Activated T-cell treated with anti-CD3 and anti-CD28 coated beads for 1 hour (primary cell): ENCODE results near the gene NQO1.
"Not testable (repeated sequence)": the region's sequence is repeated elsewhere in the genome, so short reads cannot be mapped to it uniquely, and the experiment has no call there.

Experiments used
- DNase-seq: peaks from one replicate; pipeline ENCODE4 v3.0.0-alpha.2; 2020; ENCODE audit warnings: low read depth

Gene NQO1

GRCh38 chr16:69726313-69727060, at the start of gene NQO1:
Gene NQO1 (minus strand): TSS chr16:69726560. CDS start chr16:69726439, 121 bp downstream.
- DNase-seq, result peak; percentile 77

DNA sequence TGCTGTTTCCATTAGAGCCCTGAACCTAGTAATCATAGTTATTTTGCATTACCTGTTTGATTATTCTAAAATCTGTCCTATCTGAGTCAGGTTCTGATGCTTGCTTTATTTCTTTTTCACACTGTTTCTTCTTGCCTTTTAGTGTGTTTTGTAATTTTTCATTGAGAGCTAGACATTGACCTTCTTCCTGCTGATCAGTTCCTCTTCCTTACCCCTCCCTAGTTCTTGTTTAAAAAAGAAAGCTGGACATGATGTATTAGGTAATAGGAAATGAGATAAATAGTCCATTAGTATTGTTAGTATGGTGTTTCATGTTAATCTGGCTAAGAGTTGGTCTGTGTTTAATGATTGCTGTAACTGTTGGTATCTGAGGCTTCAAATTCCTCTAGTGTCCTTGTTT, 49.2 kb upstream of the NQO1 start:
- no peak for DNase-seq

- no peak for DNase-seq
Observed at GRCh38 chr16:69773260-69773947, 47.0 kb upstream of the NQO1 start.

GRCh38 chr16:69771651-69771967, 45.2 kb upstream of the NQO1 start:
- DNase-seq, result no peak

DNA sequence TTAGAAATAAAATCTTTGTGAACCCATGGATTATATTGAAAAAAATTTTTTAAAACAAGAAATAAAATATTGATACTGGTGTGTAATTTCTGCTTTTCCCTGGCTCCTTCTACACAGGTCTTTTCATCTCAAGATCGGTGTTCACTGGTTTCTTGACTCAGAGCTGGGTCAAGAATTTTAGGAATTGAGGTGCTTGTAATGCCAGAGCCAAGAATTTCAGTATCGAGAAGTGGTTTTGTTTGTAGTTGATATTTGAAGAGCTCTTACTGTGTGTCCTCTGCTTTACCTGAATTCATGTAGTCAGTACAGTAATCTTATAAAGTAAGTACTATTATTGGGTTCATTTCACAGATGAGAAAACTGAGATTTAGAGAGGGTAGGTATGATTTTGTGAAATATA, 43.0 kb upstream of the NQO1 start:
- DNase-seq, result no peak

DNA sequence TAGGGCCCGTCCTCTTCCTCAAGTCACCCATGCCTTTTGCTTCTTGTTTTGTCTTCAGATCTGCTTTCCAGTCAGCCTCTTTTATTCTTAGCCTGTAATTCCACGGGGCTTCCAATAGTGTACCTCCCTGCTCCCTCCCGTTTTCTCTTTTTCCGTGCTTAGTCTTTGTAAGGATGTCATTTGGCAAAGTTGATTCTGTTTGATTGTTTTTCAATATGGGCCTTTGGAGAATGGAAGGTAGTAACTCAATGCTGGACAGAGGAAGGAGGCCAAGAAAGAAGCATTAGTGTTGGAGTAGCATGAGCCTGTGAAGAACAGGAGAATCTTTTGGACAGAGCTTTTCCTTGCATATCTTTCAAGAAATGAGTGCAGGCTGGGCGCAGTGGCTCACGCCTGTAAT, 42.3 kb upstream of the NQO1 start:
- no peak for DNase-seq

- no peak for DNase-seq
Observed at GRCh38 chr16:69767459-69768229, 41.3 kb upstream of the NQO1 start.

DNA sequence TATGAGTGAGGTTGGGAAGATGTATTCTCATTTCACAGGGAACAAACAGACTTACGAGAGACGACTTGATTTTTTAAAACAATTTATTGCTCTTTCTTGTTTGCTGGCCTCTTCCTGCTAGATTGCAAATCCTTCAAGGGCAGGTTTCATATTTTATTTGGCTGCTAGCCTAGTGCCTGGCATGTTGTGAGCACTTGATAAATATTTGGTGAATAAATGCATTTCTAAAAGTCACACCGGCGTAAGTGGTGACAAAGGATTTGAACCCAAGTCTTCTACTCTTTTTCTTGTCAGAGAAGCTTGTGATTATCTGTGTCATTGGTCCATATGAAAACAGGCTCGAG, 37.2 kb upstream of the NQO1 start:
- no peak for DNase-seq

- no peak for DNase-seq
Observed at GRCh38 chr16:69762814-69763598, 36.6 kb upstream of the NQO1 start.

GRCh38 chr16:69761983-69762813, 35.8 kb upstream of the NQO1 start, which contains the start of gene WWP2:
Gene WWP2 (plus strand): TSS chr16:69762332. CDS start chr16:69787011, 24,679 bp downstream.
- peak; percentile 68 for DNase-seq

DNA sequence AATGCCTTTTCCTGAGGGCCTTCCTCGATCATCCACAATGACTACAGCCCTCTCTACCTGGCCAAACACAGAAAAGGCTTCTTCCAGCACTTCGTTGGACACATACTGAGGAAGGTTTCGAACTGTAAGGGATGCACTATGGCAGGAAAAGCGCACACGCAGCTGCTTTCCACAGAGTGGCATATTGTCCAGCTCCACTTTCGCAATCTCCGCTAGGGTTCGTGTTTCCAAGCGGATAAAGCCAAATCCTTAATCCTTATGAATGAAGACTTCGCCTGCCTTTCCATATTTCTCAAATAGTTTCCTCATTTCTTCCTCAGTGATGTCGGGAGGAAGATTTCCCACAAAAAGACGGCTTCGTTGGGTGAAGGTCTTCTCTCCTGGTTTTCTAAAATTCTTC, 31.0 kb upstream of the NQO1 start:
- not testable (repeated sequence) for DNase-seq

DNA sequence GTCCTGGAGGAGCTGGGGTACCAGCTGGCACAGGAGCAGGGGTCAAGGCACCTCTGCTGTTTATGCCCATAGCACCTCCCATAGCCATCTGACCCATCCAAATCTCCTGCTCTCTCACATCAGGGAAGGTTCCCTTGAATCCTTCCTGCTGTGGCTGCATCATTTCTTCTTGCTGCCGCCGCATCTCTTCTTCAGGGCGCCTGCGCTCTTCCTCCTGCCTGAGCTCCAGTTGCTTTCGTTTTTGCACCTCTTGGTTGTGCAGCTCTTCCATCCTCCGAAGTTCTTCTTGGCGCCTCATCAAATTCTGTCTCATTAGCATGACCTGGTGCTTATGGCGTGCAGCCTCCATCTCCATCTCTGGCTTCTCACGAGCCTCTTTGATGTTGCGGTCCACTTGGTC, 30.3 kb upstream of the NQO1 start:
- DNase-seq, result no peak

DNA sequence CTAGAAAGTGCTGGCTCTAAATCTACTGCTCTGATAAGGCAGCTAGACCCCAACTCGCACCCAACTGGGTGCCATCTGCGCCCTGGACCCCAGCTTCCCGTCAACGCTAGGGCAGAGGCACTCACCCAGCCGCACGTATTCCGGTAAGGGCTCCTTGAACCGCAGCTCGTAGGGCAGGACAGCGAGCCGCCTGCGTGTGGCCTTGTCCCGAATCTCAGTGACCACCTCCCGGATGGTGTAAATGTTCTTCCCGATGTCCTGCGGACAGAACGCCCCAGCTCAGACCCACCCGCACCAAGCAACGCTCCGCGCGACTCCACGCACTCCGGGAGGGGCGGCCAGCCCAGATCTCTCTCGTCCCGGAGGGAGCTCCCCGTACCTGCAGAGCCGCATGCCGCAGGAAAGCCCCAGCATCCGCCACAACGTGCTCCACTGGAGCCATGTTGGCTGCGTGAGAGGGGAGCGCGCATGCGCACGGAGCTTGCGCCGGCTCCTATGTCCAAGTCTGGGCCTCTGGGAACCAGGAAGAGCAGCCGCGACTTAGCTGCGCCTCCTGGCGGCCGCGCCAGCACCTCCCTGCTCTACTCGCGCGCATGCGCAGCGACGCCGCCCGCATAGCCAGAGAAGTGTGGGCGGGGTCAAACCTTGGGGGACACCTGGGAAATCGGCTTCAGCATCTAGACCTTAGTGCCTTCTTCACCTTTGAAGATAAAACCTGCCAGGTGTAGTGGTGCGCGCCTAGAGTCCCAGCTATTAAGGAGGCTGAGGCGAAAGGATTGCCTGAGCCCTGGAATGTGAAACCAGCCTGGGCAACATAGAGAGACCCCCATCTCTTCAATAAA, 28.3 kb upstream of the NQO1 start, which contains the start of gene NOB1:
TSS of gene NOB1 (minus strand) at position 458 of the 842 bp plus-strand sequence. CDS start at position 442, 16 bp downstream.
- DNase-seq, result peak; percentile 94

DNA sequence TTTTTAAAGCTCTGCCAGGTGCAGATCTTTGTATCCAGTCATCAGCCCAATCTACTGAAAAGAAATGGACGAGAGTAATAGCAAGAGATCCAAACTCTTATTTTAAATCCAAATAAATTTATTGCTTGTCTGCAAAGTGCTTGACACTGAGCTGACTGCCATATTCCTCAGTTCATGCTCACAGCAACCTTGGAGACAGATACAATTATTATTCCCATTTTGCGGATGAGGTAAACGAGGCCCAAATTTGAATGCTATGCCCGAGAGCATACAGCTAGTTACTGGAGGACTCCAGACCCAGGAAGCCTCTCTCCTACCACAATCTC, 27.7 kb upstream of the NQO1 start:
- DNase-seq, result no peak

DNA sequence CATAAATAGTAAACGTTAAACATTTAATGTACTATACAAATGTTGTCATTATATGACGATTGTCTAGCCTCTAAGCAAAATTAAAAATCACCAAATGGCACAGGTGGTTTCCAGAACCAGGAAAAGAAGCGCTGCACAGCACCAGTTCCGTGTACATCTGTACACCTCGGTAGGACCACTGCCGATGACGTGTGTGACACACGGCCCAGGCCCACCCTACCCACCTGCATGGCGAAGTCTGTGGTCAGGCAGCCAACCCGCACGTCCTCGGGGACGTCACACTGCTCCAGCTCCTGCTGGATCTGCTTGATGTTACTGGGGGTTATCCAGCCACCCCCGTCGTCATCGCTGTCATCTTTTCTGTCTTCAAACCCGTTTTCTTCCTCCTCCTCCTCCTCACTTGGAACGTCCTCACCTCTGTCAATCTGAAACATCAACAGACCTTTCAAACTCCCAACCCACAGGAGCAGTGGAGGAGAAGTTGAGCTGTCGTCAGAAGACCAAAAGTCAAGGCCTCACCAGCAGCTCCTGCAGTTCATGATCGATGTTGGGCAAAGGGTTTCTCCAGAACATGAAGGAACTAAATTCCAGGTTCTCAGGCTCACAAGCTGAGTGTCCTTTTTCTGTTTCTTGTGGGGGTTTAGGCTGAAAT, 22.5 kb upstream of the NQO1 start:
- DNase-seq, result no peak

DNA sequence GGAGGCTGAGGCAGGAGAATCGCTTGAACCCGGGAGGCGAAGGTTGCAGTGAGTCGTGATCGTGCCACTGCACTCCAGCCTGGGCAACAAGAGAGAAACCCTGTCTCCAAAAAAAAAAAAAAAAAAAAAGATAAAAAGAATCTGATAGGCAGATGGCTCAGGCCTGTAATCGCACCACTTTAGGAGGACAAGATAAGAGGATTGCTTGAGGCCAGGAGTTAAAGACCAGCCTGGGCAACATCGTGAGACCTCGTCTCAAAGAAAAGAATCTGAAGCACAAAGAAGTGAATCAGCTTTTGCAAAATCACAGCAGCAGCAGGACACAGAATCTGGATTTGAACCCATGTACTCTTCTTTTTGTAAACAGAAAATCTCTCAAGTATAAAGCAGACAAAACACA, 20.8 kb upstream of the NQO1 start:
- no peak for DNase-seq

DNA sequence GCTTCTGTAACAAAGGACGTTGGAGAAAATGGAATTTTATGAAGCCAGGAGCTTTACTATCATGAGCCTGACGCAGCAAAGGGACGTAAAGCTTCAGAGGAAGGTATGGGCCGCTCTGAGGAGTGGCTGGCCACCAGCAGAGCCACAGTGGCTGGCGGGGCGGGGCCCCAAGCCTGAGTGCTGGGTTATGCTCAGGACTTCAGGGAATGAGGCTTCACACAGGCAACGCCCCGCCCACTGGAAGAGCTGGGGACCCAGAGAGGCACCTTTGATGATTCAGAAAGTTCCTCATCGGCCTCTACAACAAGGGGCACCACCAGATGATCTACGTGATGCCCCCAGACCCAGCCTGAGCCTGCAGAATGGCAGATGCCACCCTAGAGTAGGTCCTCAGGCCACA, 19.6 kb upstream of the NQO1 start:
- DNase-seq, result no peak

- DNase-seq, result no peak
Observed at GRCh38 chr16:69745232-69745612, 18.9 kb upstream of the NQO1 start.

DNA sequence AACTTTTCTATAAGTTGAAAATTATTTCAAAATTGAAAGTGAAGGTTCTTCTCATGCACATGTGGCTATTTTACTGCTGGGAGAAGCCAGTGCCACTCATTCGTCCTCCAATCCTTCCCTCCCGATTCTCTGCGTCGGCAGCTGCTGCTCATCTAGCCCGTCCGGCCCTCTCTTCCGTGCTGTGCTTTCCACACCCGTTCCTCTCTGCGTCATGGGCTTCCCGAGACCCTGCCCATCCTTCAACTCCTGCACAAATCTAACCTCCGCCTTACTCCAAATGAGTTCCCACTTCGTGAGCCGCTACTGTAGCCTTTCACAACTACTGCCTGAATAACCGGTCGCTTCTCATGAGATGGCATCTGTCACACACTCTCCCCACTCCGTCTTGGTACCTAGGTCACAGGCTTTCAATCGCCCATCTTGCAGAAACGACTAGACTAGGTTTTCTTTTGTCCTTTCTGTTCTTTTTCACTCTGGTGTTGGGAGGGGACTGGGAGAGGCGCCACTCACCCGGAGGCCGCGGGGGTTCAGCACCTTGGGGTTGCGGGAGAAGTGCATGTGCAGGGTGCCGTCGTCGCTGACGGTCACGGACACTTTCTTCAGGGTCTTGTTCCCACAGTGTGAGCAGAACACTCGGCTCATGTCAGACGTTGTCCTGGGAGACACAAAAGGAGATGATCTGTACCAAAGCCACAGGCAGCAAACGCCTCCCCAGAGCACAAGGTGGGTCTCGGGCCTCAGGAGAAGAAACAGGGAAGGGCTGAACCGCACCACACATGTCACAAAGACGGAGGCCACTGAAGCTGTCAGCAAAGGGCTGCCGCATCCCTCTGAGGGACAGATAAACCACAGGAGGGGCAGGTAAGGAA, 18.2 kb upstream of the NQO1 start:
- DNase-seq, result no peak
